HepG2 (cell line): ENCODE measurements around the gene EMC9. TPM values are rescaled to one million over a fixed set of nuclear protein-coding genes. Genes with fewer than 3 reads are reported as not detected.
A peak's percentile ranks its signal among the peaks of the same experiment; 100 is the strongest.

ENCODE experiments used
- E2F2 ChIP-seq: sonication (generic); formaldehyde crosslinking; IDR thresholded peaks from 2 replicates; pipeline ENCODE4 v1.4.0; 2020; ENCODE audit warnings: missing genetic modification reagents, borderline replicate concordance
- IRF2 ChIP-seq: IDR thresholded peaks from 2 replicates; pipeline ENCODE4 v1.6.1; 2018; ENCODE audit warnings: missing genetic modification reagents, missing compliant biosample characterization
- MXI1 ChIP-seq: IDR thresholded peaks from 3 replicates; pipeline ENCODE4 v1.6.1; 2012; ENCODE audit warnings: low read depth, low read length, inconsistent platforms, borderline replicate concordance
- RBAK ChIP-seq: sonication (generic); formaldehyde crosslinking; IDR thresholded peaks from 2 replicates; pipeline ENCODE4 v1.5.1; 2020; ENCODE audit warnings: mild to moderate bottlenecking, missing genetic modification reagents
- SRF ChIP-seq: IDR thresholded peaks from 2 replicates; pipeline ENCODE4 v1.6.1; 2011; ENCODE audit warnings: mild to moderate bottlenecking, low read depth, low read length, moderate library complexity
- ZNF18 ChIP-seq: sonication (generic); formaldehyde crosslinking; IDR thresholded peaks from 2 replicates; pipeline ENCODE4 v1.8.0; 2022; ENCODE audit warnings: mild to moderate bottlenecking, missing genetic modification reagents; ENCODE audit not compliant: insufficient replicate concordance
- ZNF598 ChIP-seq: sonication (generic); formaldehyde crosslinking; IDR thresholded peaks from 2 replicates; pipeline ENCODE4 v1.5.1; 2020; ENCODE audit warnings: mild to moderate bottlenecking, missing genetic modification reagents, borderline replicate concordance
- ZNF761 ChIP-seq: sonication (generic); formaldehyde crosslinking; conservative IDR thresholded peaks from 2 replicates; pipeline ENCODE4 v1.4.0; 2020; ENCODE audit warnings: mild to moderate bottlenecking, missing genetic modification reagents
- ZNF782 ChIP-seq: sonication (generic); formaldehyde crosslinking; IDR thresholded peaks from 2 replicates; pipeline ENCODE4 v1.4.0; 2020; ENCODE audit warnings: missing genetic modification reagents, mild to moderate bottlenecking, borderline replicate concordance
- polyA plus RNA-seq, 8 experiments: library from polyadenylated mRNA; depleted of rRNA in 3 of 8; stranded (reverse) in 7 of 8; unstranded in 1 of 8; fragments of >200 nt; fragmentation: Illumina TruSeq in 4 of 8; extraction: Trizol in 4 of 8; gene quantifications; 2 replicates each; pipeline versions ENCODE4 v1.2.1 to v1.2.3, GENCODE V29; 2011 to 2016; ENCODE audit warnings: low read depth in 4 of 8, missing spikeins in 1 of 8, mixed read lengths in 1 of 8; ENCODE audit not compliant: insufficient read depth in 1 of 8
- total RNA-seq, 5 experiments: library from RNA; depleted of rRNA; stranded (reverse); fragments of >200 nt; fragmentation: Illumina TruSeq; extraction: Trizol; gene quantifications; 2 replicates each; pipeline ENCODE4 v1.2.3, GENCODE V29; 2016; ENCODE audit warnings: low read depth in 1 of 5
- TF ChIP-seq, protein P1 (sequence below), 2 experiments: sonication (generic) in 1 of 2; formaldehyde crosslinking in 1 of 2; IDR thresholded peaks; 2 replicates each; pipeline versions ENCODE4 v1.4.0 to v1.6.1; 2016 to 2020; ENCODE audit warnings: borderline replicate concordance in 1 of 2, low read depth in 1 of 2, mild to moderate bottlenecking in 1 of 2, missing genetic modification reagents in 1 of 2
- TF ChIP-seq, protein P2 (sequence below): sonication (generic); formaldehyde crosslinking; IDR thresholded peaks from 2 replicates; pipeline ENCODE4 v1.5.0; 2020; ENCODE audit warnings: missing genetic modification reagents
- TF ChIP-seq, protein P3 (sequence below): sonication (generic); formaldehyde crosslinking; IDR thresholded peaks from 2 replicates; pipeline ENCODE4 v1.4.0; 2020; ENCODE audit warnings: missing genetic modification reagents, borderline replicate concordance
- TF ChIP-seq, protein P4 (sequence below): sonication (generic); formaldehyde crosslinking; conservative IDR thresholded peaks from 2 replicates; pipeline ENCODE4 v1.8.0; 2022; ENCODE audit warnings: mild to moderate bottlenecking, moderate library complexity, missing genetic modification reagents

Gene EMC9
- total and polyA plus RNA-seq, 2 of the 13 experiments (the other 11 are each of a cell fraction or from before 2014, with no cell fraction given): 60.5 to 78.7 TPM

- TF ChIP-seq, protein P1, sequence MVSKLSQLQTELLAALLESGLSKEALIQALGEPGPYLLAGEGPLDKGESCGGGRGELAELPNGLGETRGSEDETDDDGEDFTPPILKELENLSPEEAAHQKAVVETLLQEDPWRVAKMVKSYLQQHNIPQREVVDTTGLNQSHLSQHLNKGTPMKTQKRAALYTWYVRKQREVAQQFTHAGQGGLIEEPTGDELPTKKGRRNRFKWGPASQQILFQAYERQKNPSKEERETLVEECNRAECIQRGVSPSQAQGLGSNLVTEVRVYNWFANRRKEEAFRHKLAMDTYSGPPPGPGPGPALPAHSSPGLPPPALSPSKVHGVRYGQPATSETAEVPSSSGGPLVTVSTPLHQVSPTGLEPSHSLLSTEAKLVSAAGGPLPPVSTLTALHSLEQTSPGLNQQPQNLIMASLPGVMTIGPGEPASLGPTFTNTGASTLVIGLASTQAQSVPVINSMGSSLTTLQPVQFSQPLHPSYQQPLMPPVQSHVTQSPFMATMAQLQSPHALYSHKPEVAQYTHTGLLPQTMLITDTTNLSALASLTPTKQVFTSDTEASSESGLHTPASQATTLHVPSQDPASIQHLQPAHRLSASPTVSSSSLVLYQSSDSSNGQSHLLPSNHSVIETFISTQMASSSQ (IDR thresholded peaks at IDR 0.05; ENCODE audit: low read depth): no peak; the same call in 1 of the 2 replicates
- TF ChIP-seq, protein P1 (CRISPR knock-in tag; IDR thresholded peaks at IDR 0.05; ENCODE audit: borderline replicate concordance): no peak
- TF ChIP-seq ZNF761: no peak
- TF ChIP-seq, protein P2, sequence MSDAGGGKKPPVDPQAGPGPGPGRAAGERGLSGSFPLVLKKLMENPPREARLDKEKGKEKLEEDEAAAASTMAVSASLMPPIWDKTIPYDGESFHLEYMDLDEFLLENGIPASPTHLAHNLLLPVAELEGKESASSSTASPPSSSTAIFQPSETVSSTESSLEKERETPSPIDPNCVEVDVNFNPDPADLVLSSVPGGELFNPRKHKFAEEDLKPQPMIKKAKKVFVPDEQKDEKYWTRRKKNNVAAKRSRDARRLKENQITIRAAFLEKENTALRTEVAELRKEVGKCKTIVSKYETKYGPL (CRISPR knock-in tag): no peak
- TF ChIP-seq RBAK (CRISPR knock-in tag): peak; percentile 71; the same call in 1 of the 2 replicates
- TF ChIP-seq, protein P3, sequence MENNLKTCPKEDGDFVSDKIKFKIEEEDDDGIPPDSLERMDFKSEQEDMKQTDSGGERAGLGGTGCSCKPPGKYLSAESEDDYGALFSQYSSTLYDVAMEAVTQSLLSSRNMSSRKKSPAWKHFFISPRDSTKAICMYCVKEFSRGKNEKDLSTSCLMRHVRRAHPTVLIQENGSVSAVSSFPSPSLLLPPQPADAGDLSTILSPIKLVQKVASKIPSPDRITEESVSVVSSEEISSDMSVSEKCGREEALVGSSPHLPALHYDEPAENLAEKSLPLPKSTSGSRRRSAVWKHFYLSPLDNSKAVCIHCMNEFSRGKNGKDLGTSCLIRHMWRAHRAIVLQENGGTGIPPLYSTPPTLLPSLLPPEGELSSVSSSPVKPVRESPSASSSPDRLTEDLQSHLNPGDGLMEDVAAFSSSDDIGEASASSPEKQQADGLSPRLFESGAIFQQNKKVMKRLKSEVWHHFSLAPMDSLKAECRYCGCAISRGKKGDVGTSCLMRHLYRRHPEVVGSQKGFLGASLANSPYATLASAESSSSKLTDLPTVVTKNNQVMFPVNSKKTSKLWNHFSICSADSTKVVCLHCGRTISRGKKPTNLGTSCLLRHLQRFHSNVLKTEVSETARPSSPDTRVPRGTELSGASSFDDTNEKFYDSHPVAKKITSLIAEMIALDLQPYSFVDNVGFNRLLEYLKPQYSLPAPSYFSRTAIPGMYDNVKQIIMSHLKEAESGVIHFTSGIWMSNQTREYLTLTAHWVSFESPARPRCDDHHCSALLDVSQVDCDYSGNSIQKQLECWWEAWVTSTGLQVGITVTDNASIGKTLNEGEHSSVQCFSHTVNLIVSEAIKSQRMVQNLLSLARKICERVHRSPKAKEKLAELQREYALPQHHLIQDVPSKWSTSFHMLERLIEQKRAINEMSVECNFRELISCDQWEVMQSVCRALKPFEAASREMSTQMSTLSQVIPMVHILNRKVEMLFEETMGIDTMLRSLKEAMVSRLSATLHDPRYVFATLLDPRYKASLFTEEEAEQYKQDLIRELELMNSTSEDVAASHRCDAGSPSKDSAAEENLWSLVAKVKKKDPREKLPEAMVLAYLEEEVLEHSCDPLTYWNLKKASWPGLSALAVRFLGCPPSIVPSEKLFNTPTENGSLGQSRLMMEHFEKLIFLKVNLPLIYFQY (CRISPR knock-in tag): peak; percentile 9
- TF ChIP-seq ZNF782 (CRISPR knock-in tag): no peak
- TF ChIP-seq ZNF18 (CRISPR knock-in tag): no peak
- TF ChIP-seq E2F2 (CRISPR knock-in tag): no peak
- TF ChIP-seq MXI1: no peak
- no peak for TF ChIP-seq ZNF598 (CRISPR knock-in tag)
- TF ChIP-seq, protein P4, sequence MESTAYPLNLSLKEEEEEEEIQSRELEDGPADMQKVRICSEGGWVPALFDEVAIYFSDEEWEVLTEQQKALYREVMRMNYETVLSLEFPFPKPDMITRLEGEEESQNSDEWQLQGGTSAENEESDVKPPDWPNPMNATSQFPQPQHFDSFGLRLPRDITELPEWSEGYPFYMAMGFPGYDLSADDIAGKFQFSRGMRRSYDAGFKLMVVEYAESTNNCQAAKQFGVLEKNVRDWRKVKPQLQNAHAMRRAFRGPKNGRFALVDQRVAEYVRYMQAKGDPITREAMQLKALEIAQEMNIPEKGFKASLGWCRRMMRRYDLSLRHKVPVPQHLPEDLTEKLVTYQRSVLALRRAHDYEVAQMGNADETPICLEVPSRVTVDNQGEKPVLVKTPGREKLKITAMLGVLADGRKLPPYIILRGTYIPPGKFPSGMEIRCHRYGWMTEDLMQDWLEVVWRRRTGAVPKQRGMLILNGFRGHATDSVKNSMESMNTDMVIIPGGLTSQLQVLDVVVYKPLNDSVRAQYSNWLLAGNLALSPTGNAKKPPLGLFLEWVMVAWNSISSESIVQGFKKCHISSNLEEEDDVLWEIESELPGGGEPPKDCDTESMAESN: no peak; the same call in 1 of the 2 replicates
- TF ChIP-seq IRF2 (CRISPR knock-in tag): no peak; the same call in 1 of the 2 replicates
- TF ChIP-seq SRF: no peak
Measured at GRCh38 chr14:24115422-24116127, 25.8 kb downstream of the EMC9 start (continued).
